Esophagus (tissue), 2 donors: ENCODE results near the gene NEDD1. TPM values are rescaled to one million over a fixed set of nuclear protein-coding genes. Genes with fewer than 3 reads are reported as not detected.

ENCODE experiments used
- H3K27ac ChIP-seq, 2 donors: one replicate each; pipeline ENCODE4 v1.5.1; 2013; ENCODE audit warnings: low read depth in 2 of 2, mild to moderate bottlenecking in 2 of 2, inconsistent platforms in 1 of 2, low read length in 1 of 2, moderate library complexity in 1 of 2
- H3K27me3 ChIP-seq, 2 donors: one replicate each; pipeline ENCODE4 v1.6.1; 2013; ENCODE audit warnings: low read length in 2 of 2, control low read depth in 1 of 2, mild to moderate bottlenecking in 1 of 2; ENCODE audit not compliant: insufficient read depth in 2 of 2, control insufficient read depth in 1 of 2
- H3K36me3 ChIP-seq, 2 donors: one replicate each; pipeline ENCODE4 v1.6.1; 2013; ENCODE audit warnings: low read length in 1 of 2; ENCODE audit not compliant: control insufficient read depth in 2 of 2, insufficient read depth in 2 of 2
- H3K4me1 ChIP-seq, 2 donors: one replicate each; pipeline ENCODE4 v1.6.1; 2013; ENCODE audit warnings: low read length in 1 of 2; ENCODE audit not compliant: control insufficient read depth in 2 of 2, insufficient read depth in 2 of 2
- H3K4me3 ChIP-seq, 2 donors: one replicate each; pipeline ENCODE4 v1.5.1; 2013; ENCODE audit warnings: low read length in 2 of 2, mild to moderate bottlenecking in 2 of 2, low read depth in 1 of 2, moderate library complexity in 1 of 2
- H3K9me3 ChIP-seq, 2 donors: one replicate each; pipeline ENCODE4 v1.6.1; 2013; ENCODE audit warnings: mild to moderate bottlenecking in 2 of 2, low read depth in 1 of 2, low read length in 1 of 2, moderate library complexity in 1 of 2; ENCODE audit not compliant: control insufficient read depth in 2 of 2, insufficient read depth in 1 of 2
- WGBS, 2 donors: extraction: QIAGEN DNeasy Blood & Tissue Kit; methylation state at CpG; one replicate each; pipeline ENCODE4 v1.1.7; 2013; 5-methylcytosine and 5-hydroxymethylcytosine counted together
- polyA plus RNA-seq, 2 donors: library from polyadenylated mRNA; stranded (reverse); fragments of 200-250 nt; gene quantifications; one replicate each; pipeline ENCODE4 v1.2.3, GENCODE V29; 2013
- donor health status: healthy with polysubstance abuse.
- donor health status: Bipolar disorder and iron deficiency.

NEDD1 gene
- polyA plus RNA-seq, 2 donors: 3.2 to 5.8 TPM

- Histone ChIP-seq H3K27ac (no peak overlapping the region), H3K9me3 (no peaks in the 10 kb centered on the region), H3K27me3 (no peaks in the 10 kb centered on the region), H3K36me3 (peaks cover 0 to 7% of the 10 kb centered on the region in 2 donors), H3K4me1 (no peaks in the 10 kb centered on the region), H3K4me3 (no peak overlapping the region)
- 94 to 98% methylated on average over 2 of the region's 2 CpGs for WGBS, 2 donors
Observed at GRCh38 chr12:96948782-96949181, 41.7 kb downstream of the NEDD1 start.

GRCh38 chr12:96979532-96979931 is 72.5 kb downstream of the NEDD1 start:
- H3K27ac ChIP-seq: no peak overlapping the region
- no peaks in the 10 kb centered on the region for H3K36me3 ChIP-seq
- H3K4me3 ChIP-seq: no peak overlapping the region
- H3K9me3 ChIP-seq: no peaks in the 10 kb centered on the region
- H3K27me3 ChIP-seq: no peaks in the 10 kb centered on the region
- 83 to 89% methylated on average over 3 of the region's 3 CpGs for WGBS, 2 donors
- no peaks in the 10 kb centered on the region for H3K4me1 ChIP-seq

DNA sequence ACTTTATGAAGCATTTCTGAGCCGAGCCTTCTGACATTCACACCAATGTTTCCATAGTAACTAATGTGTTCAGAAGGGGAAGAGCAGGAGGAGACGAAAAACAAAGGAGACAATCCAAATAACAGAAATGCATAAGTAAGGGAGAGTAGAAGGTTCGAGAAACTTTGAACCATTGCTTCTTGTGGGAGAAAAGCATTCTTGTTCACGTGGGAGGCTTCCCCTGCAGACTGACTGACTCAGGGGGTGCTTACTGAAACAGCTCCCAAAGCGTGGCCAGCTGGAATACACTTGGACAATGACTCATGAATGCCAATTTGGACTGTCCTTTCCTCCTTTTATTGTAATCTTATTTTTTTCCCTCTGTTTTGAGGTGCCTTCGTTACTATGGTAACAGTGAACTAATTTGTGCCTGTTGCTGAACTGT is 73.9 kb downstream of the NEDD1 start:
- Histone ChIP-seq H3K27me3 (no peaks in the 10 kb centered on the region), H3K36me3 (no peaks in the 10 kb centered on the region), H3K4me3 (no peak overlapping the region), H3K9me3 (no peaks in the 10 kb centered on the region), H3K27ac (no peak overlapping the region), H3K4me1 (peaks cover 2 to 5% of the 10 kb centered on the region in 2 donors)
- 35% methylated on average over 6 of the region's 6 CpGs for WGBS, 2 donors

- no peaks in the 10 kb centered on the region for H3K36me3 ChIP-seq
- WGBS, 2 donors: 74 to 76% methylated on average over 4 of the region's 4 CpGs
Observed at GRCh38 chr12:96981911-96982310, 74.9 kb downstream of the NEDD1 start.

GRCh38 chr12:96982671-96983070 is 75.6 kb downstream of the NEDD1 start:
- Histone ChIP-seq H3K36me3 (no peaks in the 10 kb centered on the region), H3K4me1 (peaks cover 2 to 5% of the 10 kb centered on the region in 2 donors), H3K4me3 (no peak overlapping the region), H3K9me3 (no peaks in the 10 kb centered on the region), H3K27me3 (no peaks in the 10 kb centered on the region), H3K27ac (no peak overlapping the region)
- WGBS, 2 donors: 87% methylated on average over 4 of the region's 4 CpGs

More at GRCh38 chr12:96981911-96982310, 74.9 kb downstream of the NEDD1 start:
- H3K4me3 ChIP-seq: no peak overlapping the region
- H3K9me3 ChIP-seq: no peaks in the 10 kb centered on the region
- H3K27ac ChIP-seq: no peak overlapping the region
- no peaks in the 10 kb centered on the region for H3K27me3 ChIP-seq
- peaks cover 2 to 5% of the 10 kb centered on the region in 2 donors for H3K4me1 ChIP-seq

GRCh38 chr12:96985515-96986362 is 78.7 kb downstream of the NEDD1 start:
- Histone ChIP-seq H3K4me1 (peaks cover 2 to 5% of the 10 kb centered on the region in 2 donors), H3K9me3 (no peaks in the 10 kb centered on the region), H3K27me3 (no peaks in the 10 kb centered on the region), H3K36me3 (no peaks in the 10 kb centered on the region), H3K27ac (no peak overlapping the region), H3K4me3 (peak overlapping the region; percentile 13 to 40)
- 3 to 5% methylated on average over 56 of the region's 56 CpGs for WGBS, 2 donors

DNA sequence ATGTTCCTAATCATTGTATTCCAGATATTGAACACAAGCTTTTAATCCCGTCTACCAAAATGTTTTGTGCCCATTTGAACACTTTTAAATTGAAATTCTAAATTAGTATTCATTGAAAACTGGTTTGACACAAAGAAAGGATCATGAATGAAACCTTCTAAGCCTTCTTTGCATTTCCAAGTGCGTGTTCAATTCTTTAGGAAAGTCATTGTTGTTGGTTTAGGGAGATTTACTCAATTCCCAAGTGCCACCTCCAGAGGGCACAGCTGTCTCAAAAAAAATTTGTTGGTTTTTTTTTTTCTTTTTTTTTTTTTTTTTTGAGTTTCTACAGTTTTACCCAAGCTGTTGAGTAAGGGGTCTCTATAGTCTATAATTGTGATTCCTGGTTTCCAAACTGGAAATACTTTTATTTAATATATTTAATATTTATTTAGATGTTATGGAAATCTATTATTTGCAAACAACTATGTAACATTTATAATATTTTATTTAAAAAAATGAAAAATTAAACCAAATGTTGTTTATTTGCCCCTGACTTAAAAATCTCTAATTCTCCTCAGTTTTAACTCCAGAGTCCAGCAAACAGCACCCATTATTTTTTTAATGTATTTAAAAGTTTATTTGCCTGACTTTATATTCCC is 79.9 kb downstream of the NEDD1 start:
- H3K36me3 ChIP-seq: no peaks in the 10 kb centered on the region
- no peak overlapping the region for H3K4me3 ChIP-seq
- no peaks in the 10 kb centered on the region for H3K27me3 ChIP-seq
- whole genome bisulfite sequencing, 2 donors: 36 to 51% methylated on average over 2 of the region's 2 CpGs
- H3K4me1 ChIP-seq: peaks cover 2 to 5% of the 10 kb centered on the region in 2 donors
- H3K9me3 ChIP-seq: no peaks in the 10 kb centered on the region
- no peak overlapping the region for H3K27ac ChIP-seq

- Histone ChIP-seq H3K4me1 (peaks cover 2 to 5% of the 10 kb centered on the region in 2 donors), H3K4me3 (no peak overlapping the region), H3K9me3 (no peaks in the 10 kb centered on the region), H3K27ac (no peak overlapping the region), H3K27me3 (no peaks in the 10 kb centered on the region), H3K36me3 (no peaks in the 10 kb centered on the region)
- 74 to 83% methylated on average over 3 of the region's 3 CpGs for WGBS, 2 donors
Observed at GRCh38 chr12:96988919-96989318, 81.9 kb downstream of the NEDD1 start.

- peaks cover 2 to 5% of the 10 kb centered on the region in 2 donors for H3K4me1 ChIP-seq
- H3K36me3 ChIP-seq: no peaks in the 10 kb centered on the region
- H3K9me3 ChIP-seq: no peaks in the 10 kb centered on the region
- no peak overlapping the region for H3K4me3 ChIP-seq
- 40 to 51% methylated on average over 5 of the region's 5 CpGs for WGBS, 2 donors
- no peak overlapping the region for H3K27ac ChIP-seq
- no peaks in the 10 kb centered on the region for H3K27me3 ChIP-seq
Observed at GRCh38 chr12:96989916-96990315, 82.9 kb downstream of the NEDD1 start.
